Caco-2 (cell line): Measurements from ENCODE around the gene PCBP3. TPM values are rescaled to one million over a fixed set of nuclear protein-coding genes. Genes with fewer than 3 reads are reported as not detected.

Source experiments
- BruUV-seq: library from RNA; stranded (reverse); fragments of 400-500 nt; replicated peaks from 2 replicates; lab custom pipeline; 2021; lab: Mats Ljungman, UMichigan
- CTCF ChIA-PET: fragments of 300-600 bp; sonication (Branson Sonifier 250); formaldehyde crosslinking; loops from one replicate; lab custom pipeline; 2022; ENCODE audit warnings: antibody characterized with exemption; lab: Charles Lee
- POLR2A ChIA-PET: fragments of 300-600 bp; sonication (Branson Sonifier 250); formaldehyde crosslinking; loops from one replicate; lab custom pipeline; 2022; ENCODE audit warnings: antibody characterized with exemption; lab: Charles Lee
- DNase-seq, 2 experiments: peaks; one replicate each; pipeline versions ENCODE4 v3.0.0 to v3.0.0-alpha.2; 2020 to 2022
- H3K27me3 ChIP-seq: replicated peaks from 2 replicates; pipeline ENCODE4 v1.6.0; 2011; ENCODE audit warnings: low read length; ENCODE audit not compliant: control insufficient read depth, insufficient read depth
- H3K36me3 ChIP-seq: 2 replicates; pipeline ENCODE4 v1.5.1; 2011; ENCODE audit warnings: low read length; ENCODE audit not compliant: control insufficient read depth, insufficient read depth
- H3K4me1 ChIP-seq: fragments of 250-450 bp; sonication (Bioruptor Pico); 2 replicates; pipeline ENCODE4 v1.5.1; 2020; ENCODE audit warnings: mild to moderate bottlenecking
- H3K4me3 ChIP-seq: 2 replicates; pipeline ENCODE4 v1.5.1; 2011; ENCODE audit warnings: low read depth, mild to moderate bottlenecking, control low read depth, low read length
- H3K9me3 ChIP-seq: fragments of 250-450 bp; sonication (Bioruptor Pico); 2 replicates; pipeline ENCODE4 v1.5.1; 2020; ENCODE audit warnings: mild to moderate bottlenecking, moderate library complexity
- H3K27ac Mint-ChIP-seq: one replicate; pipeline ENCODE4 v1.8.0; 2022; ENCODE audit warnings: mixed read lengths; ENCODE audit not compliant: unreplicated experiment
- H3K27me3 Mint-ChIP-seq: one replicate; pipeline ENCODE4 v1.8.0; 2022; ENCODE audit warnings: mixed read lengths; ENCODE audit not compliant: insufficient read depth, unreplicated experiment
- H3K36me3 Mint-ChIP-seq: one replicate; pipeline ENCODE4 v1.8.0; 2022; ENCODE audit warnings: mild to moderate bottlenecking, mixed read lengths; ENCODE audit not compliant: insufficient read depth, unreplicated experiment
- H3K4me1 Mint-ChIP-seq: one replicate; pipeline ENCODE4 v1.8.0; 2022; ENCODE audit warnings: low read depth, mixed read lengths; ENCODE audit not compliant: unreplicated experiment
- H3K4me3 Mint-ChIP-seq: one replicate; pipeline ENCODE4 v1.8.0; 2022; ENCODE audit warnings: mild to moderate bottlenecking, moderate library complexity, mixed read lengths; ENCODE audit not compliant: unreplicated experiment
- H3K9me3 Mint-ChIP-seq: one replicate; pipeline ENCODE4 v1.8.0; 2022; ENCODE audit warnings: mixed read lengths; ENCODE audit not compliant: unreplicated experiment
- intact Hi-C: fragments of 100-400 bp; cut with micrococcal nuclease; formaldehyde crosslinking; loops from one replicate; pipeline ENCODE4 v1.10.0; 2022; ENCODE audit not compliant: unreplicated experiment
- total RNA-seq: library from RNA; stranded (reverse); gene quantifications from 2 replicates; pipeline ENCODE4 v1.2.3, GENCODE V29; 2022
- TF ChIP-seq, protein P1 (sequence below), 2 experiments: fragments of 200-600 bp in 1 of 2; IDR thresholded peaks; 1 replicate in 1 of 2; 2 replicates in 1 of 2; pipeline versions ENCODE4 v1.5.1 to v1.8.0; 2011 to 2022; ENCODE audit warnings: antibody characterized with exemption in 1 of 2, control low read depth in 1 of 2, inconsistent platforms in 1 of 2, low read depth in 1 of 2, low read length in 1 of 2, mild to moderate bottlenecking in 1 of 2, moderate library complexity in 1 of 2; ENCODE audit not compliant: insufficient read depth in 1 of 2, severe bottlenecking in 1 of 2, unreplicated experiment in 1 of 2

Gene PCBP3
- total RNA-seq, 1 experiment from 2014 or later = 0.75 TPM

GRCh38 chr21:45745256-45745655 is 101.7 kb downstream of the PCBP3 start:
- Histone ChIP-seq H3K4me3 (no peak overlapping the region), H3K9me3 (no peaks in the 10 kb centered on the region), H3K36me3 (no peaks in the 10 kb centered on the region), H3K27me3 (no peaks in the 10 kb centered on the region; the same call in 1 of the 2 replicates), H3K4me1 (no peaks in the 10 kb centered on the region)
- ChIA-PET POLR2A (no interaction called here), CTCF (no interaction called here)
- TF ChIP-seq, protein P1, sequence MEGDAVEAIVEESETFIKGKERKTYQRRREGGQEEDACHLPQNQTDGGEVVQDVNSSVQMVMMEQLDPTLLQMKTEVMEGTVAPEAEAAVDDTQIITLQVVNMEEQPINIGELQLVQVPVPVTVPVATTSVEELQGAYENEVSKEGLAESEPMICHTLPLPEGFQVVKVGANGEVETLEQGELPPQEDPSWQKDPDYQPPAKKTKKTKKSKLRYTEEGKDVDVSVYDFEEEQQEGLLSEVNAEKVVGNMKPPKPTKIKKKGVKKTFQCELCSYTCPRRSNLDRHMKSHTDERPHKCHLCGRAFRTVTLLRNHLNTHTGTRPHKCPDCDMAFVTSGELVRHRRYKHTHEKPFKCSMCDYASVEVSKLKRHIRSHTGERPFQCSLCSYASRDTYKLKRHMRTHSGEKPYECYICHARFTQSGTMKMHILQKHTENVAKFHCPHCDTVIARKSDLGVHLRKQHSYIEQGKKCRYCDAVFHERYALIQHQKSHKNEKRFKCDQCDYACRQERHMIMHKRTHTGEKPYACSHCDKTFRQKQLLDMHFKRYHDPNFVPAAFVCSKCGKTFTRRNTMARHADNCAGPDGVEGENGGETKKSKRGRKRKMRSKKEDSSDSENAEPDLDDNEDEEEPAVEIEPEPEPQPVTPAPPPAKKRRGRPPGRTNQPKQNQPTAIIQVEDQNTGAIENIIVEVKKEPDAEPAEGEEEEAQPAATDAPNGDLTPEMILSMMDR (IDR thresholded peaks at IDR 0.05; ENCODE audit: insufficient read depth in 1 of 2, low read depth in 1 of 2, low read length in 1 of 2, severe bottlenecking in 1 of 2, unreplicated experiment in 1 of 2) = no peak
- no peak for DNase-seq
- Mint-ChIP-seq H3K4me3 (no peak overlapping the region), H3K36me3 (no peaks in the 10 kb centered on the region), H3K9me3 (no peaks in the 10 kb centered on the region), H3K27me3 (peaks cover 6% of the 10 kb centered on the region), H3K27ac (no peak overlapping the region), H3K4me1 (no peaks in the 10 kb centered on the region)
- no TSS peak for BruUV-seq
- intact Hi-C loops = no loop called here

GRCh38 chr21:45747233-45747766 is 103.8 kb downstream of the PCBP3 start:
- no TSS peak for BruUV-seq
- peaks cover 13% of the 10 kb centered on the region for H3K27me3 Mint-ChIP-seq
- no peak overlapping the region for H3K4me3 ChIP-seq
- no peaks in the 10 kb centered on the region; the same call in 1 of the 2 replicates for H3K27me3 ChIP-seq
- no peaks in the 10 kb centered on the region for H3K36me3 Mint-ChIP-seq
- ChIA-PET CTCF (no interaction called here), POLR2A (no interaction called here)
- TF ChIP-seq, protein P1 (IDR thresholded peaks at IDR 0.05; ENCODE audit: insufficient read depth in 1 of 2, low read depth in 1 of 2, low read length in 1 of 2, severe bottlenecking in 1 of 2, unreplicated experiment in 1 of 2) = no peak
- no peaks in the 10 kb centered on the region for H3K9me3 ChIP-seq
- no peak for DNase-seq
- no peaks in the 10 kb centered on the region for H3K36me3 ChIP-seq
- no peak overlapping the region for H3K27ac Mint-ChIP-seq
- H3K4me1 Mint-ChIP-seq = no peaks in the 10 kb centered on the region
- no peaks in the 10 kb centered on the region for H3K4me1 ChIP-seq
- no peak overlapping the region for H3K4me3 Mint-ChIP-seq
- intact Hi-C loops = no loop called here
- H3K9me3 Mint-ChIP-seq = no peaks in the 10 kb centered on the region

- CTCF ChIA-PET = no interaction called here
- intact Hi-C loops = no loop called here
- BruUV-seq = no TSS peak
- no peaks in the 10 kb centered on the region; the same call in 1 of the 2 replicates for H3K27me3 ChIP-seq
- no peaks in the 10 kb centered on the region for H3K9me3 ChIP-seq
- no peak for DNase-seq
- no peak overlapping the region for H3K27ac Mint-ChIP-seq
- H3K36me3 Mint-ChIP-seq = no peaks in the 10 kb centered on the region
- H3K9me3 Mint-ChIP-seq = no peaks in the 10 kb centered on the region
- TF ChIP-seq, protein P1 (IDR thresholded peaks at IDR 0.05; ENCODE audit: insufficient read depth in 1 of 2, low read depth in 1 of 2, low read length in 1 of 2, severe bottlenecking in 1 of 2, unreplicated experiment in 1 of 2) = no peak
- H3K4me3 ChIP-seq = no peak overlapping the region
- no peaks in the 10 kb centered on the region for H3K4me1 Mint-ChIP-seq
- POLR2A ChIA-PET = no interaction called here
- no peak overlapping the region for H3K4me3 Mint-ChIP-seq
- no peaks in the 10 kb centered on the region for H3K36me3 ChIP-seq
- H3K27me3 Mint-ChIP-seq = peaks cover 13% of the 10 kb centered on the region
- H3K4me1 ChIP-seq = no peaks in the 10 kb centered on the region
Observed at GRCh38 chr21:45747802-45748445, 104.4 kb downstream of the PCBP3 start.
